HCT116 (cell line): ENCODE results near the gene PPP2R3A. TPM values are rescaled to one million over a fixed set of nuclear protein-coding genes. Genes with fewer than 3 reads are reported as not detected.
"Not testable (repeated sequence)": the region's sequence is repeated elsewhere in the genome, so short reads cannot be mapped to it uniquely, and the experiment has no call there.

Experiments
- ATAC-seq: fragments of 200-7000 bp; cut with Tn5 transposase; 2 replicates; pipeline ENCODE4 v1.9.1; 2020; ENCODE audit warnings: mild to moderate bottlenecking, moderate library complexity
- BruUV-seq: library from RNA; stranded (reverse); fragments of 400-500 nt; replicated peaks from 2 replicates; lab custom pipeline; 2021; lab: Mats Ljungman, UMichigan
- CTCF ChIA-PET: fragments of 300-600 bp; sonication (Branson Sonifier 250); formaldehyde crosslinking; loops from one replicate; lab custom pipeline; 2021; ENCODE audit warnings: antibody characterized with exemption; lab: Charles Lee
- POLR2A ChIA-PET: fragments of 300-600, 350-600 bp; sonication (Branson Sonifier 250); formaldehyde crosslinking; loops from one replicate; lab custom pipeline; 2021; ENCODE audit warnings: antibody characterized with exemption; lab: Charles Lee
- RAD21 ChIA-PET, 2 experiments: fragments of 300-600 bp; sonication (Branson Sonifier 250); formaldehyde crosslinking; loops; one replicate each; lab custom pipeline; 2023; ENCODE audit warnings: low total read pairs in 2 of 2; ENCODE audit not compliant: uncharacterized antibody in 2 of 2, unreplicated experiment in 2 of 2, low non-redundant PET in 1 of 2; lab: Charles Lee
- DNase-seq: peaks from one replicate; pipeline ENCODE4 v3.0.0-alpha.2; 2010; ENCODE audit warnings: low read depth, low spot score
- H2AFZ ChIP-seq: fragments of 200-600 bp; shearing (Covaris generic), sonication (generic); 2 replicates; pipeline ENCODE4 v1.6.1; 2017; ENCODE audit warnings: low read depth, mixed run types, mixed read lengths, antibody characterized with exemption, low read length; ENCODE audit not compliant: poor library complexity, severe bottlenecking
- H3K27ac ChIP-seq: 2 replicates; pipeline ENCODE4 v1.5.1; 2012; ENCODE audit warnings: low read depth, low read length
- H3K27me3 ChIP-seq: fragments of 200-600 bp; sonication (generic); 2 replicates; pipeline ENCODE4 v1.6.1; 2016; ENCODE audit warnings: mixed run types, low read length, mixed read lengths; ENCODE audit not compliant: insufficient read depth
- H3K36me3 ChIP-seq, 2 experiments: fragments of 200-500 bp in 1 of 2; fragments of 200-600 bp in 1 of 2; sonication (Bioruptor generic) in 1 of 2; sonication (generic) in 1 of 2; 2 replicates each; pipeline versions ENCODE4 v1.5.1 to v1.6.1; 2014 to 2016; ENCODE audit warnings: low read length in 2 of 2, inconsistent platforms in 1 of 2, mixed read lengths in 1 of 2, mixed run types in 1 of 2; ENCODE audit not compliant: insufficient read depth in 2 of 2, control insufficient read depth in 1 of 2
- H3K4me1 ChIP-seq, 2 experiments: fragments of 200-600 bp in 1 of 2; sonication (generic) in 1 of 2; 2 replicates each; pipeline versions ENCODE4 v1.5.1 to v1.6.1; 2012 to 2017; ENCODE audit warnings: low read length in 2 of 2, inconsistent platforms in 1 of 2, mild to moderate bottlenecking in 1 of 2, mixed read lengths in 1 of 2, mixed run types in 1 of 2, moderate library complexity in 1 of 2; ENCODE audit not compliant: insufficient read depth in 2 of 2, control insufficient read depth in 1 of 2
- H3K4me2 ChIP-seq: fragments of 200-600 bp; sonication (generic); 2 replicates; pipeline ENCODE4 v1.6.1; 2017; ENCODE audit warnings: mixed run types, low read length, mixed read lengths
- H3K4me3 ChIP-seq, 2 experiments: fragments of 200-600 bp in 1 of 2; sonication (generic) in 1 of 2; replicated peaks in 1 of 2; 2 replicates each; pipeline ENCODE4 v1.5.1; 2011 to 2016; ENCODE audit warnings: low read length in 2 of 2, control low read depth in 1 of 2, low read depth in 1 of 2, mild to moderate bottlenecking in 1 of 2, mixed read lengths in 1 of 2, mixed run types in 1 of 2
- H3K79me2 ChIP-seq: fragments of 200-600 bp; sonication (generic); 2 replicates; pipeline ENCODE4 v1.6.1; 2017; ENCODE audit warnings: mild to moderate bottlenecking, mixed run types, low read length, moderate library complexity, mixed read lengths; ENCODE audit not compliant: insufficient read depth
- H3K9ac ChIP-seq: fragments of 200-600 bp; sonication (generic); 2 replicates; pipeline ENCODE4 v1.6.1; 2016; ENCODE audit warnings: low read length, mixed read lengths
- H3K9me2 ChIP-seq: fragments of 200-600 bp; sonication (generic), shearing (Covaris generic); 2 replicates; pipeline ENCODE4 v1.6.1; 2017; ENCODE audit warnings: mixed run types, mild to moderate bottlenecking, moderate library complexity; ENCODE audit not compliant: insufficient read depth
- H3K9me3 ChIP-seq, 2 experiments: fragments of 200-500 bp in 1 of 2; fragments of 200-600 bp in 1 of 2; sonication (Bioruptor generic) in 1 of 2; sonication (generic) in 1 of 2; 2 replicates each; pipeline ENCODE4 v1.6.1; 2014 to 2017; ENCODE audit warnings: low read length in 2 of 2, mixed read lengths in 2 of 2, inconsistent platforms in 1 of 2, low read depth in 1 of 2, mild to moderate bottlenecking in 1 of 2, mixed run types in 1 of 2, moderate library complexity in 1 of 2; ENCODE audit not compliant: control insufficient read depth in 1 of 2, insufficient read depth in 1 of 2
- H4K20me1 ChIP-seq: fragments of 200-600 bp; sonication (generic), shearing (Covaris generic); 2 replicates; pipeline ENCODE4 v1.6.1; 2017; ENCODE audit warnings: mixed run types, mild to moderate bottlenecking, moderate library complexity; ENCODE audit not compliant: insufficient read depth
- CEBPB ChIP-seq: IDR thresholded peaks from 2 replicates; pipeline ENCODE4 v1.6.1; 2012; ENCODE audit warnings: low read depth
- EGR1 ChIP-seq: IDR thresholded peaks from 2 replicates; pipeline ENCODE4 v1.6.1; 2012; ENCODE audit warnings: low read depth
- EZH2phosphoT487 ChIP-seq: fragments of 200-600 bp; IDR thresholded peaks from 2 replicates; pipeline ENCODE4 v1.6.1; 2018; ENCODE audit warnings: antibody characterized with exemption, borderline replicate concordance
- YY1 ChIP-seq: IDR thresholded peaks from 2 replicates; pipeline ENCODE4 v1.6.1; 2011; ENCODE audit warnings: low read length, low read depth, moderate library complexity, mild to moderate bottlenecking; ENCODE audit not compliant: insufficient replicate concordance; ENCODE audit errors: extremely low read depth
- ZFX ChIP-seq: fragments of 450-650 bp; IDR thresholded peaks from 2 replicates; pipeline ENCODE4 v1.6.1; 2017
- ZNF274 ChIP-seq: fragments of 200-500 bp; sonication (Bioruptor generic); IDR thresholded peaks from 2 replicates; pipeline ENCODE4 v1.6.1; 2014; ENCODE audit warnings: mild to moderate bottlenecking, low read depth, low read length, inconsistent platforms
- intact Hi-C: fragments of 100-400 bp; cut with micrococcal nuclease; formaldehyde crosslinking; loops from 2 replicates; pipeline ENCODE4 v1.10.0; 2022
- total RNA-seq: library from RNA; stranded (reverse); gene quantifications from one replicate; pipeline ENCODE4 v1.2.1, GENCODE V29; 2021; ENCODE audit not compliant: unreplicated experiment

PPP2R3A gene
- total RNA-seq, 1 experiment from 2014 or later: 6.1 TPM

DNA sequence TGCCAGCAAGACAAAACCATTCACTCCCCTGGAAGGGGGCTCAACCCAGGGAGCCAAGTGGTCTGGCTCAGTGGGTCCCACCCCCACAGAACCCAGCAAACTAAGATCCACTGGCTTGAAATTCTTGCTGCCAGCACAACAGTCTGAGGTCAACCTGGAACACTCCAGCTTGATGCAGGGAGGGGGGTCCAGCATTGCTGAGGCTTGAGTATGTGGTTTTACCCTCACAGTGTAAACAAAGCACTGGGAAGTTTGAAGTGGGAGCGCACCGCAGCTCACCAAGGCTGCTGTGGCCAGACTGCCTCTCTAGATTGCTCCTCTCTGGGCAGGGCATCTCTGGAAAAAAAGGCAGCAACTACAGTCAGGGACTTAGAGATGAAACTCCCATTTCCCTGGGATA lies 148.9 kb downstream of the PPP2R3A start (continued):
- TF ChIP-seq YY1: no peak
- TF ChIP-seq ZNF274: no peak
- TF ChIP-seq ZFX: no peak
- TF ChIP-seq EGR1: no peak
- no peak for TF ChIP-seq EZH2phosphoT487
- TF ChIP-seq CEBPB: no peak
- TF ChIP-seq, all 23 proteins: peak for 0

DNA sequence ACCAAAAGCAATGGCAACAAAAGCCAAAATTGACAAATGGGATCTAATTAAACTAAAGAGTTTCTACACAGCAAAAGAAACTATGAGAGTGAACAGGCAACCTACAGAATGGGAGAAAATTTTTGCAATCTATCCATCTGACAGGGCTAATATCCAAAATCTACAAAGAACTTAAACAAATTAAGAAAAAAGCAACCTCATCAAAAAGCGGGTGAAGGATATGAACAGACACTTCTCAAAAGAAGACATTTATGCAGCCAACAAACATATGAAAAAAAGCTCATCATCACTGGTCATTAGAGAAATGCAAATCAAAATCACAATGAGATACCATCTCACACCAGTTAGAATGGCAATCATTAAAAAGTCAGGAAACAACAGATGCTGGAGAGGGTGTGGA lies 153.8 kb downstream of the PPP2R3A start:
- RAD21 ChIA-PET, H4K20me1 ChIP-seq, H2AFZ ChIP-seq, intact Hi-C loops, H3K9ac ChIP-seq, H3K36me3 ChIP-seq, H3K9me3 ChIP-seq, H3K79me2 ChIP-seq, BruUV-seq, POLR2A ChIA-PET, H3K4me2 ChIP-seq, H3K4me3 ChIP-seq, DNase-seq, H3K4me1 ChIP-seq, ATAC-seq, H3K9me2 ChIP-seq, H3K27ac ChIP-seq, CTCF ChIA-PET, H3K27me3 ChIP-seq: not testable (repeated sequence)

DNA sequence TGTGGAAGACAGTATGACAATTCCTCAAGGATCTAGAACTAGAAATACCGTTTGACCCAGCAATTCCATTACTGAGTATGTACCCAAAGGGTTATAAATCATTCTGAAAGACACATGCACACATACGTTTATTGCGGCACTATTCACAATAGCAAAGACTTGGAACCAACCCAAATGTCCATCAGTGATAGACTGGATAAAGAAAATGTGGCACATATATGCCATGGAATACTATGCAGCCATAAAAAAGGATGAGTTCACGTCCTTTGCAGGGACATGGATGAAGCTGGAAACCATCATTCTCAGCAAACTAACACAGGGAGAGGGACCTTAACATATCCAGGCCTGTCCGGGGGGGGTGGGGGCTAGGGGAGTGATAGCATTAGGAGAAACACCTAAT lies 154.3 kb downstream of the PPP2R3A start:
- H3K9me2 ChIP-seq, DNase-seq, H3K9ac ChIP-seq, H3K27ac ChIP-seq, H3K4me2 ChIP-seq, H3K27me3 ChIP-seq, H3K9me3 ChIP-seq, intact Hi-C loops, POLR2A ChIA-PET, H2AFZ ChIP-seq, RAD21 ChIA-PET, H4K20me1 ChIP-seq, BruUV-seq, H3K79me2 ChIP-seq, H3K4me1 ChIP-seq, H3K4me3 ChIP-seq, ATAC-seq, H3K36me3 ChIP-seq, CTCF ChIA-PET: not testable (repeated sequence)
